A549 (cell line): ENCODE results near the gene HPRT1.

ENCODE experiments used
- CTCF ChIP-seq: fragments of >200 bp; sonication (Bioruptor Twin); formaldehyde crosslinking; IDR thresholded peaks from 3 replicates; pipeline ENCODE4 v1.5.1; 2016
- NFE2L2 ChIP-seq: fragments of 150-350 bp; conservative IDR thresholded peaks from 2 replicates; pipeline ENCODE4 v1.6.1; 2014; ENCODE audit warnings: low read length
- POLR2A ChIP-seq: IDR thresholded peaks from 2 replicates; pipeline ENCODE4 v1.6.1; 2012; ENCODE audit warnings: mild to moderate bottlenecking, low read length
- RCOR1 ChIP-seq: fragments of 150-350 bp; IDR thresholded peaks from 2 replicates; pipeline ENCODE4 v1.6.1; 2014; ENCODE audit warnings: antibody characterized with exemption, low read length, low read depth
- REST ChIP-seq: fragments of 200-600 bp; sonication (generic); IDR thresholded peaks from 2 replicates; pipeline ENCODE4 v1.6.1; 2016; ENCODE audit warnings: antibody characterized with exemption, mild to moderate bottlenecking, moderate library complexity

GRCh38 chrX:134533352-134533751 lies 73.4 kb downstream of the HPRT1 start:
- TF ChIP-seq CTCF (no peak), REST (no peak), POLR2A (no peak), NFE2L2 (no peak), RCOR1 (no peak)
